NCI-H2227 (cell line): ENCODE measurements around the gene RNF40.
"Not testable (repeated sequence)": the region's sequence is repeated elsewhere in the genome, so short reads cannot be mapped to it uniquely, and the experiment has no call there.

ENCODE experiments used
- DNase-seq: peaks from one replicate; lab custom pipeline; 2025; ENCODE audit not compliant: unreplicated experiment; lab: John Stamatoyannopoulos, UW

The RNF40 gene

DNA sequence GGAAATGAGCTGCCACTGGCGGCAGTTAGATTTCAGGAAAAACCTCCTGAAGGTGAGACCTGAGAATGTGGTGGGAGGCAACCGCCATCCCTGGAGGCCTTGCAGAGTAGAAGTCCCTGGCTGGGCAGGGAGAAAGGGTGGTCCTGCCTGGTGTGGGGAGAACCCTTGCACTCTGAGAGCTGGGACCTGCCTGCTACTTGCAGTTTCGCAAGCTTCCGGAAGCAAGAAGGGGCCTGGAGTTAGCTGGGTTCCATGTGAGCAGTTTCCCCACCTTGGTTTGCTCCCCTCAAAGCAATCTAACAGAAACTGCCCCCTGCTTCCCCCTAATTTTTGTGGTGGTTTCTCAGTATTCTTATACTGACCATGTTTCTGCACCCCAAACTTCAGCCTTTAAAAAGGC is 18.4 kb downstream of the RNF40 start:
- no peak for DNase-seq

DNA sequence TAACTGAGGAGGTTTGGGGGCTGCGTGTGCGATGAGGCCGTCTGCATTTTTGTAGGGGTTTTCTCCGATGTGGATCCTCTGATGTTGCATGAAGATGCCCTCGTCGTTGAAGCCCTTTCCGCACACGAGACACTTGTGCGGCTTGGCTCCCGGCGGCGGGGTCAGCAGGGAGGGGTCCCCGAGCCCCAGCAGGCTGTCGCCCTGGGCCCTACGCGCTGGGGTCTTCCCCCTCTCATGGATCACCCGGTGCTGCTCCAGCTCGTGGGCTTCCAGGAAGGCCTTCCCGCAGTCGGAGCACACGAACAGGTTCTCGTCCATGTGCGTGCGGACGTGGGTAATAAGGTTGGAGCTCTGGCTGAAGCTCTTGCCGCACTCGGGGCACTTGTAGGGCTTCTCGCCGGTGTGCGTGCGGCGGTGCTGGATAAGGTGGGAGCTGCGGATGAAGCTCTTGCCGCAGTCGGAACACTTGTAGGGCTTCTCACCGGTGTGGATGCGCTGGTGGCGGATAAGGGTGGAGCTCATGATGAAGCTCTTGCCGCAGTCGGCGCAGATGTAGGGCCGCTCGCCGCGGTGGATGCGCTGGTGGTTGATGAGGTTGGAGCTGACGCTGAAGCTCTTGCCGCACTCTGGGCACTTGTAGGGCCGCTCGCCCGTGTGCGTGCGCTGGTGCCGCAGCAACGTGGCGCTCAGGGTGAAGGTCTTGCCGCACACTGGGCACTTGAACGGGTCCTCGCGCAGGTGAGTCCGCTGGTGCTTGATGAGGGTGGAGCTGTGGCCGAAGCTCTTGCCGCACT is 20.6 kb downstream of the RNF40 start:
- DNase-seq: no peak

DNA sequence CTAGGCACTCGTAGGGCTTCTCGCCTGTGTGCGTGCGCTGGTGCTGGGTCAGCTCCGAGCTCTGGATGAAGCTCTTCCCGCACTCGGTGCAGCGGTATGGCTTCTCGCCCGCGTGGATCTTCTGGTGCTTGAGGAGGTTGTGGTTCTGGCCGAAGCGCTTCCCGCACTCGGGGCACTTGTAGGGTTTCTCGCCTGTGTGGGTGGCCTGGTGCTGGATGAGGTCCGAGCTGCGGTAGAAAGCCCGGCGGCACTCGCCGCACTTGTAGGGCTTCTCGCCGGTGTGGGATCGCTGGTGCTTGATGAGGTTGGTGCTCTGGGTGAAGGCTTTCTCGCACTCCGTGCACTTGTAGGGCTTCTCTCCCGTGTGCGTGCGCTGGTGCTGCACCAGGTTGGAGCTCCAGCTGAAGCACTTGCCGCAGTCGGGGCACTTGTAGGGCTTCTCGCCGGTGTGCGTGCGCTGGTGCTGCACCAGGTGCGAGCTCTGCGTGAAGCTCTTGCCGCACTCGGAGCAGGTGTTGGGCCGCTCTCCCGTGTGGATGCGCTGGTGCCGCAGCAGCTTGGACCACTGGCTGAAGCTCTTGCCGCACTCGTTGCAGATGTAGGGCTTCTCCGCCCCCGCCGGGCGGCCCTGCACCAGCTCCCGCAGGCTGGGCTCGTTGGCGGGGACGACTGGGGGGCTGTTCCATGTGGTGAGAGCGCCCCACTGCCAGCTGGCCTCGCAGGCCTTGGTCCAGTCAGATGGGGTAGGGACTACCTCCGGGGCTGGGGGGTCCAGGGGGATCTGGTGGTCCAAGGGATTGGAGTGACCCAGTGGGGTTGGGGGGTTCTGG is 21.4 kb downstream of the RNF40 start:
- DNase-seq: no peak

DNA sequence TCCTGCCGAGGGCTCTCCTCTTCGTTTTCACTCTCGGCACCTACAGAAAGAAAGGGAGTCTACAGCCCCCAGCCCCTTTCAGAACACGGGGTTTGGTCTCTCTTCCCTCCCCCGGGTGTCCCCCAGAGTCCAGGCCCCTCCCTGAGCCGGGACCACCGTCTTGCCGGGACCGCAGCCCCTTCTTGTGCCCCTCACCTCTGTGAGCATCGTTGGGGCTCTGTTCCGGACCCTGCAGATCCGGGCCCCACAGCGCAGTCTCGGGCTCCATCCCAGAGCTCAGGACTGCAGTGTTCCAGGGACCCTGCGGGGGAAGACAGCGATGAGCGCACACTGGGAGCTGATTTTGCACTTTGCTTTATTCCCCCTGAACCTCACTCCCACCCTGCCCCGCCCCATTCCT is 22.1 kb downstream of the RNF40 start:
- no peak for DNase-seq

DNA sequence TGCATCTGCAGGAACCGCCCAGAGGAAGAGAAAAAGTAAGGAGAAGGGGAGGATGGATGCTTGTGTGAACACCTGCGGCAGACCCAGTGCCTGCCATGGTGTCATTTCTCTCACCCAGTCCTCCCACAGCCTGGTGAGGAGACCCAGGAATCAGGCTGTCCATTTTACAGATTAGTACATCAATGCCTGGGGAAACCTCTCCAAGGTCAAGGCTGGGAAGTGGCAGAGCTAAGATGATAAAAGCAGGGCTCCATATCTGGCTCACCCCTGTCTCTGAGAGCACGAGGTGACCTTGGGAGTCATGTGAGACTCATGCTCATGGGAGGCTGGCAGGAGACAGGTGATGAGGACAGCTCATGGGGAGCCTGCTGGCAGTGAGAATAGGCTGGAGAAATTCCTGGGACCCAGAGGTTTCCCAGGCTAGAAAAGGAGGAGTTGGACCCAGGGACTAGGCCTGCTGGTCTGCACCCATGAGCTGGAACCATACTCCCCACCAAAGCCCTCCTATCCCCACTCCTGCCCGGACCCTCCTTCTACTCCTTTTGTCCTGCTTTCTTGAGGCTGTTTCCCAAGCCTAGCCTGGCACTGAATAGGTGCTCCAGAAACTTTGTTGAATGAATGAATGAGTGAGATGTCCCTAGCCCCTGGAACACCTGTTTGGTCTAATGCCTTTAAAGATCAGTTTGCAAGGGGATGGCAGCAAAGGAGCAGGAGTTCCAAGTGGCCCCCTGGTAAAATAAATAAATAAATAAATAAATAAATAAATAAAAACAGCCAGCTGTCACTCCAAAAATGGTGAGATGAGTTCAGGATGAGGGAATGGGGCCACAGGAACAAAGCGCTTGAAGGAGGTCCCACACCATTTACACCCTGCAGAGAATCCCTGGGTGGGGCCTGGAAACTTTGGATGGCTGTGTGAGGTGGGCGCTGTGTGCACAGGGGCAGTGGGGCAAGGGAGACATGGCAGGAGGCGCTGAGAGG is 23.3 kb downstream of the RNF40 start:
- no peak for DNase-seq

DNA sequence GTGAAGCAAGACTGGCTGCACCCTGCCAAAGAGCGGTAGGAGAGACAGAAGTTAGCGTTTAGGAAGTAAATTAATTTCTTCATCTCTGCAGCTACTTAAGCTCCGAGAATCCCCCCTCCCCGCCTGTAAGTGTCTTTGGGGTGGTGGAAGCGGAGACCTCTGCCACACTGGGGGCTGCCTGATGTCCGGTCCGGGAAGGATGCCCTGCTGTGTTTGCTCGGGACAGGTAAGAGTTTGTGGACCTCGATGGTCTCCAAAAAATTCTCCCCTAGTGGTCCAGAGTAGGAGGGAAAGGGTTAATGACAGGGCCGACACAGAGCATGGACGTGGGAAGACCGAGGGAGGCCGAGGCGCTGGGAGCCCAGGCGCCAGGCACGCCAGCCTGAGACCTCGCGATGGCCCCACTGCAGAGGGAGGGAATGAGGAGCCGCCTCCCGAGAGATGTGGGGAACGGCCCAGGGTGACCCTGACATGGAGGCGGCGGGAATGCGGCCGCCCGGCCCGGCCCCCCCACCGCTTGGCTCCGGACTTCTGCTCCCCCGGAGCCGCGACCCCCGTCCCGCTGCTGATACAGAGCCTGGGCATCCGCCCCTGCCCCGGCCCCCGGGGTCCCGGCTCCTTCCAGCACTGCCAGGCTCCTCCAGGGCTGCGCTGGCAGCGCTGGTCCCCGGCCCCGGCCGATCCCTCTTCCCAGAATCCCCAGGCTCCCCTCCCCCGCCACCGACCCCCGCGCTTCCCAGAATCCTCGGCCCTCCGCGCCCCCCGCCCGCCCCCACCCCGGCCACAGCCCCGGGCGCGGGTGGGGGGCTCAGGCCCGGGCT is 24.2 kb downstream of the RNF40 start:
- DNase-seq: peak; percentile 74

DNA sequence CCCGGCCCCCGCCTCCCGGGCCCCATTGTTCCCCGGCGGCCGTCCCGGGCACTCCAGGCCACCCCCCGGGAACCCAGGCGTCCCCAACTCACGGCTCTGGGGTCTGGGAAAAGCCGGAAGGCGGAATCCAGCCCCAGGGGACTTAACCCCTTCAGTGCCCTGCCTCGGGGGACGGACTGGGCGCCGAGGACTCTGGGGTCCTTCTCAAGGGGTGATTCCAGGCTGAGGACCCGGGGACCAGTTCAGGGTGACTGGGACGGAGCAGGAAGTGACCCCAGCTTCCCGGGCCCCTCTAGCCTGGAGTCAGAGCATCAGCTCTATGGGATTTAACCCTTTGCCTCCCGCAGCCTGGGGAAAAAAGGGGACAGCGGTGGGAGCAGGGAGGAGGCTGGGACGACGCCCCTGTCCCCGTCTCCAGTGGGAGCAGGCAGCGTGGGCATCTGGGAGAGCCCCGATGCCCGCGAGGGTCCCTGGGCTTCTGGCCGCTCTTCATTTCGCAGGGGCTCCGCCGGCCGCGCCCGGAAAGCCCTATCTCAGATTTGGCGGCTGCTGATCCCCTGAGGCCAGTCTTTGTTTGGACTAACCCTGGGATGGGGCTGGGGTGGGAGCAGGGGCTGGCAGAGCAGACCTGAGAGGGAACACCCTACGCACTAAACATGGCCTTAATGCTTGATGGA is 25.0 kb downstream of the RNF40 start, which contains the start of gene ZNF629:
Gene ZNF629, minus strand, starts transcription at position 270 of the 677 bp plus-strand sequence. CDS start 2,723 bp downstream, outside the sequence.
- DNase-seq: peak; percentile 92

DNA sequence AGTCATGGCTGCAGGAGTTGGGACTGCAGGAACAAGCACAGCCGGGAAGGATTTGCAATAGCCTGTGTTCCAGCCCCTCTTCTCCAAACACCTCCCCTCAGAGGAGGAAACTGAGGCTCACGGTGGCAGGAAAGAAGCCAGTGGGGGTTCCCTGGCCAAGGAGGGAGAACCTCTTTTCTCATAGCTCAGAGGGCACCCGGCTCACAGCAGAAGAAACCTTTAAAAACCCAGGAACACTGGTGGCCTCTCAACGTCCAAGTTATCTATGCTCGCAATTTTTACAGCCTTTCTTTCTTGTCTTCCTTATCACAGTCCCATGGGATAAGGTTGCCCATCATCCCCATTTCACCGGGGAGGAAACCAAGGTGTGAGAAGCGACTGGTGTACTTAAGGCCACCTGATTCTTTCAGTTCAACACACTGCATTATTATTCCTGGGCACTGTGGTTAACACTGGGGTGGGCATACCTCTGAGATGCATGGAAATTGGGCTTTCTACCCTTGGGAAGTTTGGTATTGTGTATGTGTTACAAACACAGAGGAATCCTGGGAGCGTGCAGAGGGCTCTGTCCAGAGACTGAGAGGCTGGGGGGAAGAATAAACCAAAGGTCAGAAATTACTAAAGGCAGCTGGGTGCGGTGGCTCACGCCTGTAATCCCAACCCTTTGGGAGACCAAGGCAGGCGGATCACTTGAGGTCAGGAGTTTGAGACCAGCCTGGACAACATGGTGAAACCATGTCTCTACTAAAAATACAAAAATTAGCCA is 25.7 kb downstream of the RNF40 start:
- no peak for DNase-seq

DNA sequence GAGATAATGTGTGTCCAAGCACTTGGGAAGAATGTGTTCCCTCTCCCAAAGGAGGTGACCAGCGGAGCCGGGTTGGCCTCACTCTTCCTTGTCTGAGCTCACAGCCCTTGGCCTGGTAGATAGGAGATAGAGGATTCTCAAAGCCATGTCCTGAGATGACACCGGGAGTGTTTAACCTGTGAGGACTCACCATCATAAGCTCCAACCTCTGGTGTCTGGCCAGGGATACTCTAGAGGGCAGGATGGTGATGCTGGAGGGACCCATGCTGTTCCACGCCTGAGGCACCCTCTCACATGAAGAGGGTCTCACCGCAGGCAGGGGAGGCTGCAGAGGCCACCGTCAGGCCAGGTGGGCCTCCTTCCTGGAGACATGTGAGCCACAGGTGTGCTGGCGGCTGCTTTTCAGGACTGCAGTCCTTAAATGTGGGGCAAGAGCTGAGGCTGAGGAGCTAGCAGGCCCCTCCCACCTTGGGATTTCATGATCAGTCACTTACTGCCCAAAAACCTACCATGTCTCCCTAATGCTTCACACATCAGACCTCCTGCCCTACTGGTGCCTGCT is 31.5 kb downstream of the RNF40 start:
- DNase-seq: no peak

DNA sequence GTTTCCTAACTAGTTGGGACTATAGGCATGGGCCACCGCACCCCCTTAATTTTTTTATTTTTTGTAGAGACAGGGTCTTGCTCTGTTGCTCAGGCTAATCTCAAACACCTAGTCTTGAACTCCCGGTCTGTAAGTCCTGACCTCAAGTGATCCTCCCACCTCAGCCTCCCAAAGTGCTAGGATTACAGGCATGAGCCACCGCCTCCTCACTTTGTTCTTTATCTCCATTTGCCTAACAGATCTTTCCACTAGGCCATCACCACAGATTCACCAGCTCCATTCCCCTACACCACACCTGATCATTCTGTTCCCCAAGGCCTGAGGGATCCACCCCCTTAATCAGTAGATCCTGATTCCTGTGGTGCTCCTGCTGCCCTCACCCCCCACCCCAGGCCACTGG is 32.5 kb downstream of the RNF40 start:
- DNase-seq: no peak

DNA sequence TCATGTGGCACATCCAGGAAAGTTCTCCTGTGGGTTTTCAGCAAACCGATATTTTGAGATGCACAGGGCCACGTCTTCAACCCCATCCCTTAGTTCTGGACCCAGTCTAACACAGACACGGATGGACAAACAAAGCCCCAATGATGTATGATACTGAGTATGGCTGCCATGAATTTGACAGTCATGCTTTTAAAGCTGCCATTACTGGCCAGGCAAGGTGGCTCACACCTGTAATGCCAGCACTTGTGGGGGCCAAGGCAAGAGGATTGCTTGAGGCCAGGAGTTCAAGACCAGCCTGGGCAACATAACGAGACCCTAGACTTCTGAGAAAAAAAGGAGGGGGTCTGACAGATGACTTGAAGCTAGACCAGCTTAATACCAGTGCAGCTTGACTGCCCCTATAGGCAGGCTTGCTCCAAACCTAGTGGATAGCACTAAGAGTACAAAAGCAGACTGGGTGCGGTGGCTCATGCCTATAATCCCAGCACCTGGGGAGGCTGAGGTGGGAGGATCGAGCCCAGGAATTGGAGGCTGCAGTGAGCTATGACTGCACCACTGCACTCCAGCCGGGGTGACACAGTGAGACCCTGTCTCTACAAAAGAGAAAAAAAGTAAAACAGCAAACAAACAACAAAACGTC is 35.7 kb downstream of the RNF40 start:
- no peak for DNase-seq

DNA sequence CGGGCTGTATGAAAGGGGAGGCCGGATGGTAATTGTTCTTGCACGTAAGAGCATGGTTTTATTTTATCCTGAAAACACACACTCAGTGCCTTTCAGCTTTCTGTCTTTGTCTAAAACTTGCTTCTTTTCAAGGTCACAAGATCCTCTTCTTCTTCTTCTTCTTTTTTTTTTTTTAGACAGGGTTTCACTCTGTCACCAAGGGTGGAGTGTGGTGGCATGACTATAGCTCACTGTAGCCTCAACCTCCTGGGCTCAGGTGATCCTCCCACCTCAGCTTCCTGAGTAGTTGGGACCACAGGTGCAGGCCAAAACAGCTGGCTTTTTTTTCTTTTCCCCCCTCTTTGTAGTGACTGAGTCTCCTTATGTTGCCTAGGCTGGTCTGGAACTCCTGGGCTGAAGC is 40.8 kb downstream of the RNF40 start:
- no peak for DNase-seq

DNA sequence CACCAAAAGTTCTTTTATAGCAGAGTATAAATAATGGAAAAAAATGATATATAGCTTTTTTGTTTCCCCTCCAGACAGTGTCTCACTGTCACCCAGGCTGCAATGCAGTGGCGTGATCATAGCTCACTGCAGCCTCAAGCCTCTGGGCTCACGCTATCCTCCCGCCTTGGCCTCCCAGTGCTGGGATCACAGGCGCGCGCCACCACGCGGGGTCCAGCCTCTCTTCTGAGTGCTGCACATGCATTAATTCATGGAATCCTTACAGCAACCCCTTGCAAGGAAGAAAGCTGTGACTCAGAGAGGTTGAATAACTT is 42.9 kb downstream of the RNF40 start:
- no peak for DNase-seq

DNA sequence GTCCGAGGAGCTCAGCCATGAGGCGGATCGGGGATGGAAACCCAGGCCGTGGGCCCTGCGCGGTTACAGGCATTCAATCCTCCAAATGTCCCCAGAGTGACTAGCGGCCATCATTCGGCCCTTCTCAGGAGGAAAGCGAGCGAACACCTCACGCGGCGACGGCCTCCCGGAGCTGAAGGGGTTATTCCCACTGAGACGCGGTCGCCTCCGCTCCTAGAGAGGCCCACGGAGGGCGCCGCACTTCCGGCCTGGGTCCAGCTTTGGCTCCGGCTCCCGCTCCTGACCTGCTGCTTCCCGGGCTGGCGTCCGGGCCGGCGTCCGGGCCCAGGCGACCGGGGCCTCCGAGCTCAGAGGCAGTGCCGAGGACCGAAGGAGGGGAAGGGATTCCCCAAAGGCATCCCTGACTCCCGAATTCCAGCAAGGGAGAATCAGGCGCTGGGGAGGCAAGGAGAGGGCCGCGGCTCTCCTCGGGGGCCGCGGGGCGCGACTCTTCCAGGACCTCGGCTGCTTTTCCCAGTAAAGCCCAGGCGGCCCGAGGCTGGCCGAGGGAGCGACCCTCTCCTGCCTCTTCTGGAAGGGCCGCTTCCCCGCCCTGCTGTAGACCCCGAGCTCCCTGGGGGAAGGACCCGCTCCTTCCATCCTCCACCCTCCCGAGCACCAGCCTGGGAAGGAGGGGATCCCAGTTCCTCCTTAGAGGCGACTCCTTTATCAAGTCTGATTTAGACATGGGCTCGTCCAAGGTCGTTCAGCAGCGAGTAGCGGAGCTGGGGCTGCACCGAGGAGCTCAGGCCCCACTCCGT is 43.4 kb downstream of the RNF40 start:
- peak; percentile 91 for DNase-seq

DNA sequence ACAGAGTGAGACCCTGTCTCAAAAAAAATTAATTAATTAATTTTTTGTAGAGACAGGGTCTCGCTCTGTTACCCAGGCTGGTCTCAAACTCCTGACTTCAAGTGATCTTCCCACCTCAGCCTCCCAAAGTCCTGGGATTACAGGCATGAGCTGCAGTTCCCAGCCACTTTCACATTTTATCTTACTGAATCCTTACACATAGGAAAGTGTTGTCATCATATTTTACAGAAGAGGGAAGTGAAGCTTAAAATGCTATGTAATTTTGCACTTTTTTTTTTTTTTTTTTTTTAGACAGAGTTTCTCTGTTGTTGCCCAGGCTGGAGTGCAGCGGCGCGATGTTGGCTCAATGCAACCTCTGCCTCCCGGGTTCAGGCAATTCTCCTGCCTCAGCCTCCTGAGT is 46.0 kb downstream of the RNF40 start:
- DNase-seq: no peak

DNA sequence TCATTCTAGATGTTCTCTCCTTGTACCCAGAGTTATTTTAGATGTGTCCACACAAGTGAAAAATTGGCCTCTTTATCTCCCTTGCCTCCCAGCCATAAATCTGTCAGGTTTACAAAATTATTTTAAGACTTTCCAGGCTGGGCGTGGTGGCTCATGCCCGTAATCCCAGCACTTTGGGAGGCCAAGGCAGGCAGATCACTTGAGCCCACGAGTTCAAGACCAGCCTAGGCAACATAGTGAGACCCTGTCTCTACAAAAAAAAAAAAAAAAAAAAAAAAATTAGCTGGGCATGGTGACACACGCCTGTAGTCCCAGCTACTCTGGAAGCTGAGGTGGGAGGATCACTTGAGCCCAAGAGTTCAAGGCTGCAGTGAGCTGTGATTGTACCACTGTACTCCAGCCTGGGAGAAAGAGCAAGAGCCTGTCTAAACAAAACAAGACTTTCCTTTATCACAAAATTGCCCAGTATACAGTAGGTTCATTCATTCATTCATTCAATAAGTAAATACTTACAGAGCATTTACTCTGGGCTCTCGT is 46.8 kb downstream of the RNF40 start:
- not testable (repeated sequence) for DNase-seq

DNA sequence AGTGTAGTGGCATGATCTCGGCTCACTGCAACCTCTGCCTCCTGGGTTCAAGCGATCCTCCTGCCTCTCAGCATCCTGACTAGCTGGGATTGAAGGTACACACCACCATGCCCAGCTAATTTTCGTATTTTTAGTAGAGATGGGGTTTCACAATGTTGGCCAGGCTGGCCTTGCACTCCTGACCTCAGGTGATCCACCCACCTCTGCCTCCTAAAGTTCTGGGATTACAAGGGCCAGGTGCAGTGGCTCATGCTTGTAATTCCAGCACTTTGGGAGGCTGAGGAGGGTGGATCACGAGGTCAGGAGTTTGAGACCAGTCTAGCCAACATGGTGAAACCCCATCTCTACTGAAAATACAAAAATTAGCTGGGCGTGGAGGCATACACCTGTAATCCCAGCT is 47.6 kb downstream of the RNF40 start:
- DNase-seq: not testable (repeated sequence)
